ENCODE data around the gene LXN.

GRCh38 chr3:158663832-158664231 is 8.6 kb downstream of the LXN start:
- no peak for TF ChIP-seq CTCF (IDR thresholded peaks at IDR 0.05)
- TF ChIP-seq POLR2A (IDR thresholded peaks at IDR 0.05), result no peak

Data from body of pancreas (tissue), 4 donors.